ENCODE data around the gene SMIM32. TPM values are rescaled to one million over a fixed set of nuclear protein-coding genes. Genes with fewer than 3 reads are reported as not detected.

The SMIM32 gene
- total RNA-seq, 1 donor from 2014 or later = not detected

DNA sequence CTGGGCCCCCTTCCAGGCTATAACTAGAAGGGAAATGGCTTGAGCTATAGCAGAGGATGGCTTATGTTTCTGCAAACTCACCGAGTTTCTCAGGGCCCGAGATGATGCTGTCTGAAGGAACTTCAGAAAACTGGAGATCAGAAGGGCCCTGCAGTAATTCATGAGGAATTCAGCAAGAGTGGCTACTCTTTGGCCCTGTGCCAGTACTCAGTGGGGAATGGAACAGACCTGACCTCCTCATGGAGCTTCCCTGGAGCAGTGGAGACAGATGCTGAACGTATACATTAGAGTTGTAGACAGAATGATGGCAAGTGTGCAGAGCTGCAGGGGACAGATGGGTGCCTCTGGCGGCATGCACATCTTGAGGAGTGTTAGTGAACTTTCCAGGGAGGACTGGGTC, 17.3 kb upstream of the SMIM32 start:
- DNase-seq = no peak
- ATAC-seq = no peak
- intact Hi-C loops (cut with micrococcal nuclease) = loop anchor here (5.0 to 10.0 kb wide), 2 partner anchors 265 to 323 kb away; no protein-coding TSS in a partner anchor

- ATAC-seq (no peak), DNase-seq (no peak)
- intact Hi-C loops (cut with micrococcal nuclease) = no loop called here
These were observed 16.5 kb upstream of the SMIM32 start for GRCh38 chr5:136209346-136209910.

- ATAC-seq = no peak
- no peak for DNase-seq
- intact Hi-C loops (cut with micrococcal nuclease) = no loop called here
These were observed 16.0 kb upstream of the SMIM32 start for GRCh38 chr5:136208916-136209315.

DNA sequence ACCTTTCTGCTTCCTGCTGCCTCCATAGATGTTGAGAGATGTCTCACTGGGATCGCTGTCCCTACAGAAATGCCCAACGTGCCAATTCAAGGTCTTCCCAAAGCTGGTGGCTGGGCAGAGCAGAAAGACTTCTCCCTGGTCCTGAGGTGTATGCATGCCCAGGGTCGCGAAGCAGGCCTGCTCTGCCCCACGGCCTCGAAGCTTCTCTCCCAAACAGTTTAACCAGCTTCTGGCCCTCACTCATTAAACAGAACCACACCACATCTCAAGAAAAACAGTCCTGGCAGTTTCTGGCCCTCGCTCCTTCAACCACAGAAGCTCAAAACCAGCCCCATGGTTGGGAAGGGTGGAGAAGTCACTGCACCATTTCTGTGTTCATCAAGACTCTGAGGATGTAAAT, 14.7 kb upstream of the SMIM32 start:
- DNase-seq (no peak), ATAC-seq (no peak)
- intact Hi-C loops (cut with micrococcal nuclease) = no loop called here

GRCh38 chr5:136206361-136206760, 13.4 kb upstream of the SMIM32 start:
- intact Hi-C loops (cut with micrococcal nuclease) = no loop called here

GRCh38 chr5:136205941-136206340, 13.0 kb upstream of the SMIM32 start:
- intact Hi-C loops (cut with micrococcal nuclease) = no loop called here
- DNase-seq (no peak), ATAC-seq (no peak)

More at GRCh38 chr5:136206361-136206760, 13.4 kb upstream of the SMIM32 start:
- DNase-seq (no peak), ATAC-seq (no peak)

- ATAC-seq (no peak), DNase-seq (no peak)
- intact Hi-C loops (cut with micrococcal nuclease) = no loop called here
These were observed 12.2 kb upstream of the SMIM32 start for GRCh38 chr5:136205061-136205702.

GRCh38 chr5:136203303-136203922, 10.5 kb upstream of the SMIM32 start:
- intact Hi-C loops (cut with micrococcal nuclease) = no loop called here
- DNase-seq (no peak), ATAC-seq (no peak)

DNA sequence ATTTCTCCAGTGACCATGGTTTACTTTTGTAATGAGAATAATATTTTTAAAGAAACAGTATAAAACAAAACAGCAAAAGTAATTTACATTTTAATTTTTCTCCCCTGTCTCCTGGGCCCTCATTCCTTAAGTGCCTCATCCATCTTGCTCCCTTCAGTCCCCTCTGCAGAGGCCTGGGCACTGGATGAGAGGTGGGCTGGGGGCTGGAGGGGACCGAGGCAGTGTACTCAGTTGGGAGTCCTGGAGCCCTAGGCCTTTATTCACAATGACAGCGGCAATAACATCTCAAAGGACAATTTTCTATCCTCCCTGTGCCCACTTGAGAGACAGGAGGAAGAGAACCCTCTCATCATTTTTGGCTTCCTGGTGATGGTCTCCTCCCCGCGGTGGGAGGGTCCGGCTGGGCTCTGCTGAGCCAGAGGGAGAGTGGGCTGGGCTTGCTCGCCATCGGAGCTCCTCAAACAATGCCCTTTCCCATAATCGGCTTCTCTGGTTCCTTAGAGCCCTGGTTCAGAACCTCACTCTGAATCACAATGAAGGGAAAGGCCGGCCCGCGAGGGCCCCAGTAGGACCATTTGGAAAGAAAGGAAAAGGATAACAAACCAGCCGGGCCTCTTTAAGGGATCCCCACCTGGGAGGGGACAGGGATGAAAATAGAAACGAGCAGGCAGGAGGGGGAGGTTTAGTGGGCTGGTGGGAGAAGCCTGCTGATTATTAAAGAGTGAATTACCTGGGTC, 9.7 kb upstream of the SMIM32 start:
- ATAC-seq (no peak), DNase-seq (no peak)
- intact Hi-C loops (cut with micrococcal nuclease) = no loop called here

- DNase-seq (no peak), ATAC-seq (no peak)
- intact Hi-C loops (cut with micrococcal nuclease) = no loop called here
These were observed 8.9 kb upstream of the SMIM32 start for GRCh38 chr5:136201870-136202269.

GRCh38 chr5:136200761-136201160, 7.8 kb upstream of the SMIM32 start:
- ATAC-seq (no peak), DNase-seq (no peak)
- intact Hi-C loops (cut with micrococcal nuclease) = no loop called here

- ATAC-seq = no peak
- intact Hi-C loops (cut with micrococcal nuclease) = no loop called here
- DNase-seq = no peak
These were observed 7.2 kb upstream of the SMIM32 start for GRCh38 chr5:136200130-136200529.

- ATAC-seq (no peak), DNase-seq (no peak)
- intact Hi-C loops (cut with micrococcal nuclease) = no loop called here
These were observed 6.4 kb upstream of the SMIM32 start for GRCh38 chr5:136199408-136199807.

- DNase-seq = no peak
- intact Hi-C loops (cut with micrococcal nuclease) = no loop called here
- no peak for ATAC-seq
These were observed 5.5 kb upstream of the SMIM32 start for GRCh38 chr5:136198453-136198852.

GRCh38 chr5:136197462-136198142, 4.6 kb upstream of the SMIM32 start:
- intact Hi-C loops (cut with micrococcal nuclease) = no loop called here
- DNase-seq = no peak
- no peak for ATAC-seq

- ATAC-seq (no peak), DNase-seq (no peak)
- intact Hi-C loops (cut with micrococcal nuclease) = no loop called here
These were observed 3.2 kb upstream of the SMIM32 start for GRCh38 chr5:136195971-136196820.

- no peak for DNase-seq
- no peak for ATAC-seq
- intact Hi-C loops (cut with micrococcal nuclease) = no loop called here
These were observed 1.6 kb upstream of the SMIM32 start for GRCh38 chr5:136194576-136194975.

DNA sequence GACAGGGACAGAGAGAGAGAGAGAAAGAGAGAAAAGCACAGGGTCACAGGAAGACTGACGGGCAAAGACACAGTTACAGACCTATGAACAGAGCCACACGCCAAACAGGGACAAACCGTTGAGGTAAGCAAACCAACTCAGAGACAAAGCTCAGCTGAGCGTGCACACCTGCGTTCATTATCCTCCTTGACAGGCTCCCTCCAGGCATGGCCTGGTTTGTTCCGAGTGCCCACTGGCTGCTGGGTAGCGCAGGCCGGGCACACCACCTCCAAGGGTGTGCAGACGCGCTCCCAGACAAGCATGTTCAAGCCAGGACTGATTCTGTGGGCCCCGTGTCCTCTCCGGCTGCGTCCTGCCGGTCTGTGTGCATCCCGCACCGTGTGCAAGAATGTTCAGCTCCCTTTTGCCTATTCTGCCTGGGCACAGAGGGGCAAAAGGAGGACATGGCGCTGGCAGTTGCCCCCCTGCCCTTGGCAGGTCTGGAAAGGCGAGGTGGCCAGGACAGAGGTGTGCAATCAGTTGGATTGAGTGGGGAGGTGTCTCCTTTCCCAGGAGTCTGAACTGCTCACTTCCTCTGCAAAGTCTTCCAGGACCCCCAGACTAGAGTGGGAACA, 467 bp upstream of the SMIM32 start:
- ATAC-seq (no peak), DNase-seq (no peak)
- intact Hi-C loops (cut with micrococcal nuclease) = no loop called here

All from left ventricle myocardium superior (tissue), 1 donor.